ENCODE results near the gene DHX16.

- TF ChIP-seq CTCF (IDR thresholded peaks at IDR 0.05) (no peak), EZH2 (IDR thresholded peaks at IDR 0.05) (no peak), EZH2phosphoT487 (IDR thresholded peaks at IDR 0.05) (no peak)
Observed at GRCh38 chr6:30711758-30712380, 39.1 kb upstream of the DHX16 start.

All from neural progenitor cell (in vitro differentiated cells).